Measurements from ENCODE around the gene ARHGEF16. TPM values are rescaled to one million over a fixed set of nuclear protein-coding genes. Genes with fewer than 3 reads are reported as not detected.

The ARHGEF16 gene
- total RNA-seq, 3 donors from 2014 or later: 0.80 to 16.2 (median 15.1) TPM

- Histone ChIP-seq H3K9me3 (no peaks in the 10 kb centered on the region), H3K4me1 (no peaks in the 10 kb centered on the region)
Measured at GRCh38 chr1:3516481-3516869, 62.0 kb downstream of the ARHGEF16 start.

GRCh38 chr1:3516911-3517675, 62.6 kb downstream of the ARHGEF16 start:
- TF ChIP-seq POLR2AphosphoS5 (IDR thresholded peaks at IDR 0.05): no peak
- no peak for TF ChIP-seq CTCF (IDR thresholded peaks at IDR 0.05)
- DNase-seq (ENCODE audit: low spot score in 2 of 2): no peak
- no peaks in the 10 kb centered on the region for H3K27me3 ChIP-seq
- no peak overlapping the region for H3K27ac ChIP-seq
- H3K4me3 ChIP-seq: no peak overlapping the region
- H3K9me3 ChIP-seq: no peaks in the 10 kb centered on the region
- intact Hi-C loops (cut with DNase I; ENCODE audit: low total_unique reads): no loop called here
- no peaks in the 10 kb centered on the region for H3K4me1 ChIP-seq
- H3K36me3 ChIP-seq: no peaks in the 10 kb centered on the region

More at GRCh38 chr1:3516481-3516869, 62.0 kb downstream of the ARHGEF16 start:
- Histone ChIP-seq H3K27ac (no peak overlapping the region), H3K27me3 (no peaks in the 10 kb centered on the region), H3K4me3 (no peak overlapping the region), H3K36me3 (no peaks in the 10 kb centered on the region)
- intact Hi-C loops (cut with DNase I; ENCODE audit: low total_unique reads): no loop called here
- no peak for DNase-seq (ENCODE audit: low spot score in 2 of 2)
- TF ChIP-seq POLR2A (IDR thresholded peaks at IDR 0.05) (no peak), CTCF (IDR thresholded peaks at IDR 0.05) (no peak), POLR2AphosphoS5 (IDR thresholded peaks at IDR 0.05) (no peak)

GRCh38 chr1:3518256-3518655, 63.8 kb downstream of the ARHGEF16 start:
- Histone ChIP-seq H3K4me1 (no peaks in the 10 kb centered on the region), H3K27me3 (no peaks in the 10 kb centered on the region), H3K9me3 (no peaks in the 10 kb centered on the region), H3K36me3 (no peaks in the 10 kb centered on the region), H3K27ac (no peak overlapping the region), H3K4me3 (no peak overlapping the region)
- TF ChIP-seq POLR2A (IDR thresholded peaks at IDR 0.05): no peak
- TF ChIP-seq CTCF (IDR thresholded peaks at IDR 0.05): peak in 2 of 3 donors; percentile 17 to 51
- DNase-seq (ENCODE audit: low spot score in 2 of 2): no peak
- intact Hi-C loops (cut with DNase I; ENCODE audit: low total_unique reads): no loop called here

GRCh38 chr1:3518756-3519155, 64.3 kb downstream of the ARHGEF16 start:
- TF ChIP-seq POLR2AphosphoS5 (IDR thresholded peaks at IDR 0.05) (no peak), CTCF (IDR thresholded peaks at IDR 0.05) (no peak), POLR2A (IDR thresholded peaks at IDR 0.05) (no peak)

GRCh38 chr1:3519301-3519885, 64.9 kb downstream of the ARHGEF16 start:
- Histone ChIP-seq H3K4me3 (no peak overlapping the region), H3K9me3 (no peaks in the 10 kb centered on the region), H3K27ac (no peak overlapping the region), H3K36me3 (no peaks in the 10 kb centered on the region), H3K27me3 (no peaks in the 10 kb centered on the region), H3K4me1 (no peaks in the 10 kb centered on the region)
- intact Hi-C loops (cut with DNase I; ENCODE audit: low total_unique reads): no loop called here
- no peak for DNase-seq (ENCODE audit: low spot score in 2 of 2)
- TF ChIP-seq CTCF (IDR thresholded peaks at IDR 0.05) (no peak), POLR2A (IDR thresholded peaks at IDR 0.05) (no peak)

More at GRCh38 chr1:3518756-3519155, 64.3 kb downstream of the ARHGEF16 start:
- intact Hi-C loops (cut with DNase I; ENCODE audit: low total_unique reads): no loop called here
- Histone ChIP-seq H3K27me3 (no peaks in the 10 kb centered on the region), H3K4me1 (no peaks in the 10 kb centered on the region), H3K4me3 (no peak overlapping the region), H3K9me3 (no peaks in the 10 kb centered on the region), H3K27ac (no peak overlapping the region), H3K36me3 (no peaks in the 10 kb centered on the region)
- no peak for DNase-seq (ENCODE audit: low spot score in 2 of 2)

Data from breast epithelium (tissue), 4 donors.